Measurements from ENCODE around the gene UBE3B.
A peak's percentile ranks its signal among the peaks of the same experiment; 100 is the strongest.

The UBE3B gene

GRCh38 chr12:109557805-109558204 lies 80.4 kb downstream of the UBE3B start:
- DNase-seq: no peak

GRCh38 chr12:109558374-109559199 lies 81.2 kb downstream of the UBE3B start:
- DNase-seq: no peak

- no peak for DNase-seq
Observed at GRCh38 chr12:109559200-109559505, 81.7 kb downstream of the UBE3B start.

GRCh38 chr12:109559601-109560000 lies 82.2 kb downstream of the UBE3B start:
- DNase-seq: no peak

- DNase-seq: no peak
Observed at GRCh38 chr12:109560867-109561710, 83.7 kb downstream of the UBE3B start.

- DNase-seq: no peak
Observed at GRCh38 chr12:109561711-109562030, 84.2 kb downstream of the UBE3B start.

GRCh38 chr12:109562871-109563270 lies 85.4 kb downstream of the UBE3B start:
- no peak for DNase-seq

- DNase-seq: no peak
Observed at GRCh38 chr12:109563291-109564284, 86.2 kb downstream of the UBE3B start.

- no peak for DNase-seq
Observed at GRCh38 chr12:109566424-109566823, 89.0 kb downstream of the UBE3B start.

- no peak for DNase-seq
Observed at GRCh38 chr12:109567296-109567695, 89.9 kb downstream of the UBE3B start.

- DNase-seq: no peak
Observed at GRCh38 chr12:109567967-109568366, 90.5 kb downstream of the UBE3B start.

- DNase-seq: no peak
Observed at GRCh38 chr12:109568486-109568885, 91.1 kb downstream of the UBE3B start.

GRCh38 chr12:109571773-109572505 lies 94.5 kb downstream of the UBE3B start:
- no peak for DNase-seq

- DNase-seq: no peak
Observed at GRCh38 chr12:109572506-109572845, 95.0 kb downstream of the UBE3B start.

- peak; percentile 99 for DNase-seq
Observed at GRCh38 chr12:109573029-109573913, 95.8 kb downstream of the UBE3B start, which contains the start of the genes MMAB and MVK. Gene MMAB (minus strand): TSS chr12:109573504. CDS start chr12:109573480, 24 bp downstream. Gene MVK (plus strand): TSS chr12:109573794. CDS start chr12:109574823, 1,029 bp downstream.

GRCh38 chr12:109573914-109574244 lies 96.4 kb downstream of the UBE3B start:
- no peak for DNase-seq

GRCh38 chr12:109575683-109576082 lies 98.2 kb downstream of the UBE3B start:
- DNase-seq: no peak

- no peak for DNase-seq
Observed at GRCh38 chr12:109577311-109577710, 99.9 kb downstream of the UBE3B start.

GRCh38 chr12:109578330-109578927 lies 101.0 kb downstream of the UBE3B start:
- no peak for DNase-seq

- DNase-seq: no peak
Observed at GRCh38 chr12:109579639-109580038, 102.2 kb downstream of the UBE3B start.

- DNase-seq: no peak
Observed at GRCh38 chr12:109580272-109580671, 102.8 kb downstream of the UBE3B start.
